ENCODE data around the gene CYTH1. TPM values are rescaled to one million over a fixed set of nuclear protein-coding genes. Genes with fewer than 3 reads are reported as not detected.

The CYTH1 gene
- total RNA-seq, 2 experiments from 2014 or later: 137 to 138 TPM

- ATAC-seq (no peak), DNase-seq (no peak)
- peaks cover 42% of the 10 kb centered on the region for H3K36me3 Mint-ChIP-seq (ENCODE audit: low read depth)
- ChIA-PET POLR2A (interaction anchor here (1.1 to 1.4 kb wide), 3 partner anchors 19 to 37 kb away, joined by 3 read pairs; no protein-coding TSS in a partner anchor), CTCF (interaction anchor here (1.0 to 2.9 kb wide), 10 partner anchors 13 to 246 kb away, joined by 4 to 19 read pairs (median 6); no protein-coding TSS in a partner anchor)
- H3K9me3 Mint-ChIP-seq (ENCODE audit: insufficient read depth): no peaks in the 10 kb centered on the region
- H3K4me3 Mint-ChIP-seq: no peak overlapping the region
- H3K27ac Mint-ChIP-seq: no peak overlapping the region
- H3K4me1 Mint-ChIP-seq (ENCODE audit: low read depth): peaks cover 93% of the 10 kb centered on the region
- no peaks in the 10 kb centered on the region for H3K27me3 Mint-ChIP-seq (ENCODE audit: low read depth)
These were observed 39.2 kb downstream of the CYTH1 start for GRCh38 chr17:78742901-78743300.

GRCh38 chr17:78741644-78742284, 40.3 kb downstream of the CYTH1 start:
- no peaks in the 10 kb centered on the region for H3K27me3 Mint-ChIP-seq (ENCODE audit: low read depth)
- no peaks in the 10 kb centered on the region for H3K9me3 Mint-ChIP-seq (ENCODE audit: insufficient read depth)
- ATAC-seq: peak; percentile 10
- H3K4me3 Mint-ChIP-seq: no peak overlapping the region
- ChIA-PET CTCF (interaction anchor here (1.0 to 2.9 kb wide), 13 partner anchors 9 to 245 kb away, joined by 3 to 19 read pairs (median 6); no protein-coding TSS in a partner anchor), POLR2A (interaction anchor here (1.1 to 1.4 kb wide), 3 partner anchors 18 to 38 kb away, joined by 3 read pairs; no protein-coding TSS in a partner anchor)
- H3K27ac Mint-ChIP-seq: peak overlapping the region; percentile 68
- peaks cover 38% of the 10 kb centered on the region for H3K36me3 Mint-ChIP-seq (ENCODE audit: low read depth)
- peaks cover 94% of the 10 kb centered on the region for H3K4me1 Mint-ChIP-seq (ENCODE audit: low read depth)
- DNase-seq: no peak

GRCh38 chr17:78739331-78739931, 42.6 kb downstream of the CYTH1 start:
- Mint-ChIP-seq H3K27ac (peak overlapping the region; percentile 79), H3K27me3 (ENCODE audit: low read depth) (no peaks in the 10 kb centered on the region), H3K9me3 (ENCODE audit: insufficient read depth) (no peaks in the 10 kb centered on the region), H3K36me3 (ENCODE audit: low read depth) (peaks cover 35% of the 10 kb centered on the region), H3K4me3 (no peak overlapping the region), H3K4me1 (ENCODE audit: low read depth) (peaks cover 92% of the 10 kb centered on the region)
- ATAC-seq (peak; percentile 17), DNase-seq (no peak)
- ChIA-PET CTCF (interaction anchor here (0.9 to 1.6 kb wide), 3 partner anchors 9 to 30 kb away, joined by 3 to 5 read pairs (median 3); no protein-coding TSS in a partner anchor), POLR2A (interaction anchor here (0.6 to 0.7 kb wide), 2 partner anchors 40 to 80 kb away, joined by 3 to 4 read pairs; no protein-coding TSS in a partner anchor)

GRCh38 chr17:78738698-78739097, 43.4 kb downstream of the CYTH1 start:
- no peak for DNase-seq
- POLR2A ChIA-PET: interaction anchor here (0.7 kb wide), 1 partner anchor 53 kb away, joined by 3 read pairs; no protein-coding TSS in a partner anchor
- H3K9me3 Mint-ChIP-seq (ENCODE audit: insufficient read depth): no peaks in the 10 kb centered on the region
- CTCF ChIA-PET: interaction anchor here (1.2 to 5.2 kb wide), 4 partner anchors 8 to 30 kb away, joined by 3 to 35 read pairs (median 17); no protein-coding TSS in a partner anchor
- H3K27me3 Mint-ChIP-seq (ENCODE audit: low read depth): no peaks in the 10 kb centered on the region
- peaks cover 90% of the 10 kb centered on the region for H3K4me1 Mint-ChIP-seq (ENCODE audit: low read depth)
- H3K36me3 Mint-ChIP-seq (ENCODE audit: low read depth): peaks cover 31% of the 10 kb centered on the region
- no peak overlapping the region for H3K4me3 Mint-ChIP-seq
- ATAC-seq: no peak
- no peak overlapping the region for H3K27ac Mint-ChIP-seq

- Mint-ChIP-seq H3K9me3 (ENCODE audit: insufficient read depth) (no peaks in the 10 kb centered on the region), H3K36me3 (ENCODE audit: low read depth) (peaks cover 33% of the 10 kb centered on the region), H3K4me1 (ENCODE audit: low read depth) (peaks cover 90% of the 10 kb centered on the region), H3K27me3 (ENCODE audit: low read depth) (no peaks in the 10 kb centered on the region), H3K4me3 (no peak overlapping the region), H3K27ac (peak overlapping the region; percentile 16)
- ChIA-PET CTCF (interaction anchor here (1.2 to 5.2 kb wide), 7 partner anchors 9 to 36 kb away, joined by 3 to 35 read pairs (median 5); no protein-coding TSS in a partner anchor), POLR2A (interaction anchor here (0.7 to 4.0 kb wide), 4 partner anchors 10 to 53 kb away, joined by 3 to 15 read pairs (median 4); no protein-coding TSS in a partner anchor)
- ATAC-seq (no peak), DNase-seq (no peak)
These were observed 43.8 kb downstream of the CYTH1 start for GRCh38 chr17:78738278-78738677.

GRCh38 chr17:78737332-78737731, 44.7 kb downstream of the CYTH1 start:
- ChIA-PET CTCF (interaction anchor here (0.9 to 5.2 kb wide), 10 partner anchors 10 to 48 kb away, joined by 3 to 35 read pairs (median 4); no protein-coding TSS in a partner anchor), POLR2A (interaction anchor here (1.2 to 4.0 kb wide), 7 partner anchors 11 to 43 kb away, joined by 3 to 15 read pairs (median 5); no protein-coding TSS in a partner anchor)
- Mint-ChIP-seq H3K4me3 (peak overlapping the region; percentile 83), H3K4me1 (ENCODE audit: low read depth) (peaks cover 89% of the 10 kb centered on the region), H3K9me3 (ENCODE audit: insufficient read depth) (no peaks in the 10 kb centered on the region), H3K36me3 (ENCODE audit: low read depth) (peaks cover 32% of the 10 kb centered on the region), H3K27ac (peak overlapping the region; percentile 47), H3K27me3 (ENCODE audit: low read depth) (no peaks in the 10 kb centered on the region)
- ATAC-seq: no peak
- DNase-seq: no peak

GRCh38 chr17:78736526-78737079, 45.5 kb downstream of the CYTH1 start:
- peak; percentile 86 for ATAC-seq
- ChIA-PET CTCF (interaction anchor here (0.7 to 5.2 kb wide), 12 partner anchors 10 to 50 kb away, joined by 3 to 35 read pairs (median 4); partner anchors contain the start of gene CYTH1), POLR2A (interaction anchor here (0.5 to 4.0 kb wide), 9 partner anchors 11 to 346 kb away, joined by 3 to 15 read pairs (median 5); no protein-coding TSS in a partner anchor)
- peaks cover 32% of the 10 kb centered on the region for H3K36me3 Mint-ChIP-seq (ENCODE audit: low read depth)
- peaks cover 87% of the 10 kb centered on the region for H3K4me1 Mint-ChIP-seq (ENCODE audit: low read depth)
- peak overlapping the region; percentile 83 for H3K4me3 Mint-ChIP-seq
- H3K9me3 Mint-ChIP-seq (ENCODE audit: insufficient read depth): no peaks in the 10 kb centered on the region
- DNase-seq: peak; percentile 71
- peak overlapping the region; percentile 91 for H3K27ac Mint-ChIP-seq
- no peaks in the 10 kb centered on the region for H3K27me3 Mint-ChIP-seq (ENCODE audit: low read depth)

GRCh38 chr17:78735832-78736525, 46.1 kb downstream of the CYTH1 start:
- Mint-ChIP-seq H3K27me3 (ENCODE audit: low read depth) (no peaks in the 10 kb centered on the region), H3K9me3 (ENCODE audit: insufficient read depth) (no peaks in the 10 kb centered on the region), H3K4me3 (peak overlapping the region; percentile 83), H3K4me1 (ENCODE audit: low read depth) (peaks cover 87% of the 10 kb centered on the region), H3K27ac (peak overlapping the region; percentile 91), H3K36me3 (ENCODE audit: low read depth) (peaks cover 32% of the 10 kb centered on the region)
- DNase-seq: peak; percentile 51
- ATAC-seq: peak; percentile 29
- ChIA-PET POLR2A (interaction anchor here (0.5 to 4.0 kb wide), 13 partner anchors 10 to 345 kb away, joined by 3 to 15 read pairs (median 5); no protein-coding TSS in a partner anchor), CTCF (interaction anchor here (0.7 to 5.2 kb wide), 16 partner anchors 8 to 375 kb away, joined by 3 to 35 read pairs (median 4); partner anchors contain the start of gene CYTH1)

- H3K36me3 Mint-ChIP-seq (ENCODE audit: low read depth): peaks cover 29% of the 10 kb centered on the region
- H3K9me3 Mint-ChIP-seq (ENCODE audit: insufficient read depth): no peaks in the 10 kb centered on the region
- CTCF ChIA-PET: interaction anchor here (1.0 to 5.2 kb wide), 12 partner anchors 9 to 375 kb away, joined by 3 to 35 read pairs (median 4); no protein-coding TSS in a partner anchor
- POLR2A ChIA-PET: interaction anchor here (0.7 to 4.0 kb wide), 11 partner anchors 9 to 1267 kb away, joined by 3 to 15 read pairs (median 4); no protein-coding TSS in a partner anchor
- ATAC-seq: peak; percentile 10
- DNase-seq: no peak
- peak overlapping the region; percentile 91 for H3K27ac Mint-ChIP-seq
- H3K27me3 Mint-ChIP-seq (ENCODE audit: low read depth): no peaks in the 10 kb centered on the region
- peaks cover 83% of the 10 kb centered on the region for H3K4me1 Mint-ChIP-seq (ENCODE audit: low read depth)
- H3K4me3 Mint-ChIP-seq: peak overlapping the region; percentile 83
These were observed 47.1 kb downstream of the CYTH1 start for GRCh38 chr17:78734793-78735641.

- peaks cover 17% of the 10 kb centered on the region for H3K36me3 Mint-ChIP-seq (ENCODE audit: low read depth)
- H3K9me3 Mint-ChIP-seq (ENCODE audit: insufficient read depth): no peaks in the 10 kb centered on the region
- DNase-seq (no peak), ATAC-seq (no peak)
- H3K4me1 Mint-ChIP-seq (ENCODE audit: low read depth): peaks cover 78% of the 10 kb centered on the region
- ChIA-PET POLR2A (no interaction called here), CTCF (no interaction called here)
- H3K4me3 Mint-ChIP-seq: no peak overlapping the region
- no peaks in the 10 kb centered on the region for H3K27me3 Mint-ChIP-seq (ENCODE audit: low read depth)
- no peak overlapping the region for H3K27ac Mint-ChIP-seq
These were observed 49.7 kb downstream of the CYTH1 start for GRCh38 chr17:78732354-78732753.
